Osteoblast (primary cell): ENCODE measurements around the gene AHCY. TPM values are rescaled to one million over a fixed set of nuclear protein-coding genes. Genes with fewer than 3 reads are reported as not detected.
A peak's percentile ranks its signal among the peaks of the same experiment; 100 is the strongest.

ENCODE experiments used
- DNase-seq: peaks from one replicate; pipeline ENCODE4 v3.0.0; 2011; ENCODE audit warnings: low spot score, mixed read lengths; ENCODE audit not compliant: insufficient read length; ENCODE audit errors: missing footprints
- H2AFZ ChIP-seq: 2 replicates; pipeline ENCODE4 v1.6.0; 2011; ENCODE audit warnings: mild to moderate bottlenecking, low read length
- H3K27ac ChIP-seq: 2 replicates; pipeline ENCODE4 v1.5.1; 2011; ENCODE audit warnings: mild to moderate bottlenecking, low read depth, low read length, moderate library complexity
- H3K27me3 ChIP-seq: 2 replicates; pipeline ENCODE4 v1.6.0; 2012; ENCODE audit warnings: mild to moderate bottlenecking, control low read depth, inconsistent platforms, low read length, moderate library complexity; ENCODE audit not compliant: insufficient read depth
- H3K36me3 ChIP-seq: 2 replicates; pipeline ENCODE4 v1.5.1; 2011; ENCODE audit warnings: mild to moderate bottlenecking, low read length, control low read depth, moderate library complexity; ENCODE audit not compliant: insufficient read depth
- H3K4me1 ChIP-seq: 2 replicates; pipeline ENCODE4 v1.5.1; 2011; ENCODE audit warnings: mild to moderate bottlenecking, low read length, control low read depth, moderate library complexity; ENCODE audit not compliant: insufficient read depth
- H3K4me2 ChIP-seq: 2 replicates; pipeline ENCODE4 v1.6.0; 2011; ENCODE audit warnings: mild to moderate bottlenecking, low read length; ENCODE audit not compliant: insufficient read depth
- H3K4me3 ChIP-seq: fragments of 200-600 bp; sonication (generic); 3 replicates; pipeline ENCODE4 v1.5.1; 2012; ENCODE audit warnings: mild to moderate bottlenecking, low read length, inconsistent platforms; ENCODE audit not compliant: insufficient read depth
- H3K79me2 ChIP-seq: 2 replicates; pipeline ENCODE4 v1.6.0; 2012; ENCODE audit warnings: mild to moderate bottlenecking, low read length, control low read depth, inconsistent platforms; ENCODE audit not compliant: insufficient read depth
- H3K9me3 ChIP-seq: 2 replicates; pipeline ENCODE4 v1.5.1; 2011; ENCODE audit warnings: low read depth, low read length, control low read depth
- H4K20me1 ChIP-seq: 2 replicates; pipeline ENCODE4 v1.6.0; 2012; ENCODE audit warnings: mild to moderate bottlenecking, low read length, control low read depth; ENCODE audit not compliant: insufficient read depth
- CTCF ChIP-seq: IDR thresholded peaks from 2 replicates; pipeline ENCODE4 v1.5.1; 2011; ENCODE audit warnings: mild to moderate bottlenecking, low read depth, low read length, moderate library complexity; ENCODE audit errors: extremely low read depth
- total RNA-seq: library from RNA; depleted of rRNA; stranded (reverse); fragments of >200 nt; gene quantifications from 2 replicates; pipeline ENCODE4 v1.2.3, GENCODE V29; 2012

Gene AHCY
- total RNA-seq, 1 donor: 87.6 TPM

- Histone ChIP-seq H3K4me3 (no peak overlapping the region), H3K4me1 (peaks cover 17% of the 10 kb centered on the region), H3K79me2 (no peaks in the 10 kb centered on the region), H3K36me3 (no peaks in the 10 kb centered on the region), H3K4me2 (no peak overlapping the region), H3K9me3 (no peaks in the 10 kb centered on the region), H4K20me1 (no peaks in the 10 kb centered on the region), H3K27ac (no peak overlapping the region), H3K27me3 (no peaks in the 10 kb centered on the region), H2AFZ (no peak overlapping the region)
- no peak for TF ChIP-seq CTCF
- no peak for DNase-seq
Measured at GRCh38 chr20:34251619-34252018, 51.5 kb downstream of the AHCY start.

GRCh38 chr20:34250005-34250404 lies 53.1 kb downstream of the AHCY start:
- H4K20me1 ChIP-seq: no peaks in the 10 kb centered on the region
- H3K4me2 ChIP-seq: no peak overlapping the region
- no peaks in the 10 kb centered on the region for H3K79me2 ChIP-seq
- peaks cover 17% of the 10 kb centered on the region for H3K4me1 ChIP-seq
- H3K27ac ChIP-seq: no peak overlapping the region
- no peaks in the 10 kb centered on the region for H3K27me3 ChIP-seq
- no peak for DNase-seq
- no peak for TF ChIP-seq CTCF
- H3K9me3 ChIP-seq: no peaks in the 10 kb centered on the region
- H2AFZ ChIP-seq: no peak overlapping the region
- no peak overlapping the region for H3K4me3 ChIP-seq
- no peaks in the 10 kb centered on the region for H3K36me3 ChIP-seq

GRCh38 chr20:34249291-34249690 lies 53.9 kb downstream of the AHCY start:
- no peaks in the 10 kb centered on the region for H3K27me3 ChIP-seq
- H4K20me1 ChIP-seq: no peaks in the 10 kb centered on the region
- no peak overlapping the region for H3K4me2 ChIP-seq
- H3K9me3 ChIP-seq: no peaks in the 10 kb centered on the region
- H2AFZ ChIP-seq: no peak overlapping the region
- H3K4me3 ChIP-seq: no peak overlapping the region
- DNase-seq: no peak
- no peaks in the 10 kb centered on the region for H3K79me2 ChIP-seq
- H3K36me3 ChIP-seq: no peaks in the 10 kb centered on the region
- TF ChIP-seq CTCF: no peak
- peaks cover 17% of the 10 kb centered on the region for H3K4me1 ChIP-seq
- no peak overlapping the region for H3K27ac ChIP-seq

DNA sequence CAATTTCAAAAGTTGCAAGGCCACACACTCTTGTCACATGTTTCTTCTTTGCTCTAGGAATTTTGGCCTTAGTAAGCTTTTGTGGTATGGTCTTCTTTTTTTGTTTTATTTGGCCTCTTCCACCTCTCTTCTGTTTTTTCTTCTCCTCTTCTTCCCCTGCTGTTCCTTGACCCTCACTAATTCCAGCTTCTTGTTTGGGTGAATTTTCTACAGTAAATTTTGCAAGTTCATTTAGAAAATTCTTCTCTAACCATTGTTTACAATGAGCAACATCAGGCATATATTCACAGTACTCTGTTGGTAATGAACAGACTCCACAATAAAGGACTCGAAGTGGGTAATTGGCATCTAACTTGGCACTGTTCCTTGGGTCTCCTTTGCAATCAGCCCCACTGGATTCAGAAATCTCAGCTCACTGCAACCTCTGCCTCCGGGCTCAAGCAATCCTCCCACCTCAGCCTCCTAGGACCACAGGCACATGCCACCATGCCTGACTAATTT lies 57.0 kb downstream of the AHCY start:
- no peak for DNase-seq
- H3K4me1 ChIP-seq: peaks cover 17% of the 10 kb centered on the region
- H3K27ac ChIP-seq: no peak overlapping the region
- no peaks in the 10 kb centered on the region for H3K36me3 ChIP-seq
- H3K4me2 ChIP-seq: no peak overlapping the region
- H3K27me3 ChIP-seq: peaks cover under 1% of the 10 kb centered on the region
- no peak overlapping the region for H3K4me3 ChIP-seq
- H3K9me3 ChIP-seq: no peaks in the 10 kb centered on the region
- H4K20me1 ChIP-seq: no peaks in the 10 kb centered on the region
- H2AFZ ChIP-seq: peak overlapping the region; percentile 29
- no peak for TF ChIP-seq CTCF
- H3K79me2 ChIP-seq: no peaks in the 10 kb centered on the region
